Heart left ventricle (tissue), 16 donors: ENCODE measurements around the gene CDCP2. TPM values are rescaled to one million over a fixed set of nuclear protein-coding genes. Genes with fewer than 3 reads are reported as not detected.

Experiments used
- ATAC-seq, 4 donors: fragments of 200-7000 bp; cut with Tn5 transposase; one replicate each; pipeline ENCODE4 v1.9.1; 2020 to 2022; ENCODE audit warnings: moderate library complexity in 4 of 4, mild to moderate bottlenecking in 3 of 4, moderate number of reproducible peaks in 1 of 4
- DNase-seq, 5 donors: peaks; one replicate each; pipeline ENCODE4 v3.0.0-alpha.2; 2020
- H3K27ac ChIP-seq, 12 donors: fragments of 200-600 bp; sonication (generic) in 4 of 12; one replicate each; pipeline versions ENCODE4 v1.5.0 to v1.8.0; 2016 to 2022; ENCODE audit warnings: mild to moderate bottlenecking in 2 of 12
- H3K27me3 ChIP-seq, 9 donors: fragments of 200-600 bp; sonication (generic) in 2 of 9; one replicate each; pipeline versions ENCODE4 v1.5.1 to v1.8.0; 2016 to 2022; ENCODE audit warnings: mild to moderate bottlenecking in 3 of 9
- H3K36me3 ChIP-seq, 9 donors: fragments of 200-600 bp; sonication (generic) in 2 of 9; one replicate each; pipeline versions ENCODE4 v1.5.0 to v1.8.0; 2018 to 2022; ENCODE audit warnings: mild to moderate bottlenecking in 2 of 9
- H3K4me1 ChIP-seq, 12 donors: fragments of 200-600 bp; sonication (generic) in 4 of 12; one replicate each; pipeline versions ENCODE4 v1.5.0 to v1.8.0; 2016 to 2022; ENCODE audit warnings: mild to moderate bottlenecking in 3 of 12
- H3K4me3 ChIP-seq, 12 donors: fragments of 200-600 bp; sonication (generic) in 4 of 12; one replicate each; pipeline versions ENCODE4 v1.5.0 to v1.8.0; 2017 to 2022; ENCODE audit warnings: mild to moderate bottlenecking in 9 of 12, moderate library complexity in 4 of 12
- H3K9me3 ChIP-seq, 12 donors: fragments of 200-600 bp; sonication (generic) in 4 of 12; one replicate each; pipeline versions ENCODE4 v1.5.0 to v1.8.0; 2016 to 2022; ENCODE audit warnings: mild to moderate bottlenecking in 1 of 12
- POLR2A ChIP-seq, 2 donors: fragments of 450-650 bp; IDR thresholded peaks; one replicate each; pipeline ENCODE4 v1.6.1; 2017; ENCODE audit warnings: antibody characterized with exemption in 2 of 2, mild to moderate bottlenecking in 2 of 2, moderate library complexity in 2 of 2
- WGBS, 4 donors: extraction: QIAGEN DNeasy Blood & Tissue Kit in 2 of 4; methylation state at CpG; one replicate each; pipeline versions ENCODE4 v1.1.5 to v1.1.7; 2013 to 2018; 5-methylcytosine and 5-hydroxymethylcytosine counted together
- intact Hi-C, 10 donors: fragments of 100-400 bp; cut with DNase I; formaldehyde crosslinking; loops; one replicate each; pipeline versions ENCODE4 v1.11.1 to v1.14.2; 2022
- polyA plus RNA-seq, 2 donors: library from polyadenylated mRNA; stranded (reverse); fragments of 200-250 nt; gene quantifications; one replicate each; pipeline ENCODE4 v1.2.3, GENCODE V29; 2013
- total RNA-seq, 9 donors: library from RNA; depleted of rRNA in 2 of 9; stranded (reverse); fragments of >200 nt in 2 of 9; fragmentation: NEBNext Ultra II Directional in 3 of 9; extraction: Animal tissue kit (Norgen Biotek cat#: 25700) in 3 of 9; gene quantifications; one replicate each; pipeline versions ENCODE4 v1.1.0 to v1.2.4, GENCODE V29; 2016 to 2023
- TF ChIP-seq, protein P1 (sequence below), 12 donors: fragments of 200-600 bp; sonication (generic) in 4 of 12; IDR thresholded peaks; one replicate each; pipeline versions ENCODE4 v1.5.0 to v1.8.0; 2018 to 2022; ENCODE audit warnings: antibody characterized with exemption in 12 of 12, mild to moderate bottlenecking in 5 of 12
- donor health status: ischemic (EF 13 %, LVEDD 7.1; RV severe dilation, severe dysfunction).
- donor health status: healthy with polysubstance abuse.
- donor health status: DM: no; HTN: yes; CAD: no.
- donor health status: DM: no; HTN: no; CAD: no.
- donor health status: ischemic (EF 25% LVEDD 6.9; RV normal size, moderate dysfunction).
- donor health status: ischemic (EF 25% LVEDD 5.7; RV mildly dilated, moderate dysfunction).
- donor health status: healthy.
- donor health status: DM: yes; HTN: yes; CAD: no.
- donor health status: ischemic (EF 35%, LVEDD 5.7; RV mildly dilated, moderate dysfunction).
- donor health status: nonischemic (EF 11% LVEDD 7.7; RV severe dilation, severe dysfunction).
- donor health status: DM: yes; HTN: yes; CAD: no.
- donor health status: PGD.
- donor health status: ischemic (EF 29% LVEDD 5.4; RV normal size, mild dysfunction).
- donor health status: nonischemic (EF 23%, LVEDD 6.1; RV moderate dilation, normal function).

CDCP2 gene
- total and polyA plus RNA-seq, 11 donors, result 0.29 TPM; not detected in 10

DNA sequence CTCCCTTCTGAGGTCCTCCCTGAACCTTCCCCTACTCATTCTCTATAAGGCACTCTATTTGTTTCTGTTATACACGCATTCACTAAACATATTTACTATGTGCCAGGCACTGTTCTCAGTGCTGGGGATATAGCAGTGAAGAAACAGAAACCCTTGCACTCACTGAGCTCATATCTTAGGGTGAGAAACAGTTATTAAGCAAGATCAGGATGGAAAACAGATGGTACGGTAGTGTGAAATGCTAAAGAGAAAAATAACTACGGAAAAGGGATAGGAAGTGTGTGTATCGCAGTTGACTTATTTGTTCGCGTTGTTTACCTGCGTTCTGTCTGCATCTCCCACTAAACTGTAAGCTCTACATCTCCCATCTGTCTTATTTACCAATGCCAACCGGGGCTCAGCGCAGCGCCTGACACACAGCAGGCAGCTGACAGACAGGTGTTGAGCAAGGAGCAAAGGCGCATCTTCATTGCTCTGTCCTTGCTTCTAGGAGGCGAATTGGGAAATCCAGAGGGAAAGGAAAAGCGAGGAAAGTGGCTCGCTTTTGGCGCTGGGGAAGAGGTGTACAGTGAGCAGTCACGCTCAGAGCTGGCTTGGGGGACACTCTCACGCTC, 46.5 kb upstream of the CDCP2 start:
- Histone ChIP-seq H3K27ac (peak overlapping the region in 9 of 12 donors; percentile 35 to 91 (median 74)), H3K4me3 (peak overlapping the region; percentile 62 to 96 (median 84)), H3K36me3 (peaks cover 0 to 35% (median 25%) of the 10 kb centered on the region in 9 donors), H3K4me1 (peaks cover 0 to 30% (median 19%) of the 10 kb centered on the region in 12 donors), H3K9me3 (no peaks in the 10 kb centered on the region), H3K27me3 (no peaks in the 10 kb centered on the region)
- DNase-seq (no peak), ATAC-seq (no peak)
- no peak for TF ChIP-seq POLR2A (IDR thresholded peaks at IDR 0.05)
- TF ChIP-seq, protein P1, sequence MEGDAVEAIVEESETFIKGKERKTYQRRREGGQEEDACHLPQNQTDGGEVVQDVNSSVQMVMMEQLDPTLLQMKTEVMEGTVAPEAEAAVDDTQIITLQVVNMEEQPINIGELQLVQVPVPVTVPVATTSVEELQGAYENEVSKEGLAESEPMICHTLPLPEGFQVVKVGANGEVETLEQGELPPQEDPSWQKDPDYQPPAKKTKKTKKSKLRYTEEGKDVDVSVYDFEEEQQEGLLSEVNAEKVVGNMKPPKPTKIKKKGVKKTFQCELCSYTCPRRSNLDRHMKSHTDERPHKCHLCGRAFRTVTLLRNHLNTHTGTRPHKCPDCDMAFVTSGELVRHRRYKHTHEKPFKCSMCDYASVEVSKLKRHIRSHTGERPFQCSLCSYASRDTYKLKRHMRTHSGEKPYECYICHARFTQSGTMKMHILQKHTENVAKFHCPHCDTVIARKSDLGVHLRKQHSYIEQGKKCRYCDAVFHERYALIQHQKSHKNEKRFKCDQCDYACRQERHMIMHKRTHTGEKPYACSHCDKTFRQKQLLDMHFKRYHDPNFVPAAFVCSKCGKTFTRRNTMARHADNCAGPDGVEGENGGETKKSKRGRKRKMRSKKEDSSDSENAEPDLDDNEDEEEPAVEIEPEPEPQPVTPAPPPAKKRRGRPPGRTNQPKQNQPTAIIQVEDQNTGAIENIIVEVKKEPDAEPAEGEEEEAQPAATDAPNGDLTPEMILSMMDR (IDR thresholded peaks at IDR 0.05), result no peak
- 20 to 27% (median 23%) methylated on average over 17 of the region's 17 CpGs for WGBS, 4 donors
- intact Hi-C loops, result loop anchor here in 2 of 10 donors (10.0 kb wide), 1 partner anchor 206 kb away; the partner anchor contains the start of gene SSBP3 (in 2 of the 2)

DNA sequence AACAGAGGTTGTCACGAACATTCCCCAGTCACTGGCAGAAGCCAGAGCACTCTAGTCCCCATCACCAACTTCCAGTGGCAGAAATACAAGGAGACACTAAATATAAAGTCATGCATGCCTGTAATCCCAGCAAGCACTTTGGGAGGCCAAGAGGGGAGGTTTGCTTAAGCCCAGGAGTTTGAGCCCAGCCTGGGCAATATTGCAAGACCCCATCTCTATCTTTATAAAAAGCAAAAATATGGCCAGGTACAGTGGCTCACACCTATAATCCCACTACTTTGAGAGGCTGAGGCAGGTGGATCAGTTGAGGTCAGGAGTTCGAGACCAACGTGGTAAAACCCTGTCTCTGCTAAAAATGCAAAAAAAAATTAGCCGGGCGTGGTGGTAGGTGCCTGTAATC, 40.7 kb upstream of the CDCP2 start:
- ATAC-seq, result no peak
- Histone ChIP-seq H3K4me1 (no peaks in the 10 kb centered on the region), H3K27ac (no peak overlapping the region), H3K9me3 (no peaks in the 10 kb centered on the region), H3K36me3 (peaks cover 0 to 77% (median 34%) of the 10 kb centered on the region in 9 donors), H3K4me3 (no peak overlapping the region), H3K27me3 (no peaks in the 10 kb centered on the region)
- TF ChIP-seq POLR2A (IDR thresholded peaks at IDR 0.05), result no peak
- TF ChIP-seq, protein P1 (IDR thresholded peaks at IDR 0.05), result no peak
- WGBS, 4 donors, result 89 to 97% (median 93%) methylated on average over 5 of the region's 5 CpGs
- intact Hi-C loops, result loop anchor here in 2 of 10 donors (10.0 kb wide), 1 partner anchor 211 kb away; the partner anchor contains the start of gene SSBP3 (in 2 of the 2)
- DNase-seq, result no peak

DNA sequence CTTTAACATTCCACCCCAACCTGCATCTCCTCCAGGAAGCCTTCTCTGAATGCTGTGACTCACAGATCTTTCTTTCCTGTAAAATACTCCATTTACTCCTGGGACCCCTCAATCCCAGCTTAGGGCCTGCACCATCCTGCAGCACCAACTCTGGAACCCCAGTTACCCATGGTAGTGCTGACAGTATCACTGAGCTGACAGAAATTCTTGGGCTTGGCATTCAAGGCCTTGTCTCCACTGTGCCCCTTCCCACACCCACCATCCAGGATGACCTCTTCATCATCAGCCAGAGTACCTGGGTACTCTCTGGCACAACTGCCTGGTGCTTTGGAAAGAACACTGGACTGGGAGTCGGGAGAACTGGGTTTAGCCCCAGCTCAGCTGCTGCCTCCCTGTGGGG, 38.7 kb upstream of the CDCP2 start:
- DNase-seq, result no peak

DNA sequence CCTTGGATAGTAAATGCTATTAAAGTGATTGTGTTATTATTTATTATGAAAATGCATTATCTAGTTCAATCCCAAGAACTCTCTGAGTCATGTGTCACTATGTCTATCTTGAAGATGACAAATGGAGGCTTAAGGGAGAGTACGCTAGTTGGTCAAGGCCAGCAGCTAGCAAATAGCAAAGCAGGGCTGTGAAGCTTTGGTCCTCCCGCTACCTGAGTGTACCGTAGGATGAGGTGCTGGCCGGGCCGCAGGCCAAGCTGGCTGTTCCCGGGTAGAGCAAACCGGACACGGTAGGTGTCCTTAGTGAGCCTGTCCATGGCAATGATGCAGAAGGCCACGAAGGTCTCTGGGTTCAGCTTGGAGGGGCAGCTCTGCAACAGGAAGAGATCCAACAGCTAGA, 37.7 kb upstream of the CDCP2 start:
- no peak overlapping the region for H3K27ac ChIP-seq
- H3K4me3 ChIP-seq, result no peak overlapping the region
- WGBS, 4 donors, result 92 to 100% (median 94%) methylated on average over 1 to 9 of the region's 9 CpGs
- no peaks in the 10 kb centered on the region for H3K27me3 ChIP-seq
- DNase-seq (no peak), ATAC-seq (no peak)
- H3K36me3 ChIP-seq, result peaks cover 0 to 90% (median 37%) of the 10 kb centered on the region in 9 donors
- intact Hi-C loops, result loop anchor here in 2 of 10 donors (10.0 kb wide), 1 partner anchor 214 kb away; the partner anchor contains the start of gene SSBP3 (in 2 of the 2)
- TF ChIP-seq, protein P1 (IDR thresholded peaks at IDR 0.05), result no peak
- no peak for TF ChIP-seq POLR2A (IDR thresholded peaks at IDR 0.05)
- no peaks in the 10 kb centered on the region for H3K9me3 ChIP-seq
- no peaks in the 10 kb centered on the region for H3K4me1 ChIP-seq

More for the DNA sequence above, 38.7 kb upstream of the CDCP2 start:
- 85 to 100% (median 96%) methylated on average over 1 of the region's 1 CpG for WGBS, 4 donors
- ATAC-seq, result no peak
- intact Hi-C loops, result loop anchor here in 2 of 10 donors (10.0 kb wide), 1 partner anchor 213 kb away; the partner anchor contains the start of gene SSBP3 (in 2 of the 2)
- Histone ChIP-seq H3K4me1 (no peaks in the 10 kb centered on the region), H3K36me3 (peaks cover 0 to 90% (median 36%) of the 10 kb centered on the region in 9 donors), H3K27me3 (no peaks in the 10 kb centered on the region), H3K4me3 (no peak overlapping the region), H3K9me3 (no peaks in the 10 kb centered on the region), H3K27ac (no peak overlapping the region)
- no peak for TF ChIP-seq POLR2A (IDR thresholded peaks at IDR 0.05)
